SU-DHL-6 (cell line): Measurements from ENCODE around the gene MPC1.

Source experiments
- H2AFZ ChIP-seq: fragments of 200-600 bp; sonication (generic); 2 replicates; pipeline ENCODE4 v1.6.1; 2014; ENCODE audit warnings: low read depth, mild to moderate bottlenecking, moderate library complexity, mixed read lengths, antibody characterized with exemption, low read length; ENCODE audit not compliant: severe bottlenecking
- H3F3A ChIP-seq: fragments of 200-600 bp; shearing (Covaris generic); 2 replicates; pipeline ENCODE4 v1.6.0; 2016; ENCODE audit warnings: antibody characterized with exemption, mild to moderate bottlenecking; ENCODE audit not compliant: insufficient read depth
- H3K27ac ChIP-seq: fragments of 200-600 bp; sonication (generic); 2 replicates; pipeline ENCODE4 v1.5.1; 2016; ENCODE audit warnings: low read depth, mild to moderate bottlenecking, low read length, moderate library complexity, mixed read lengths
- H3K27me3 ChIP-seq: fragments of 200-600 bp; sonication (generic), shearing (Covaris generic); 2 replicates; pipeline ENCODE4 v1.6.0; 2014; ENCODE audit warnings: mild to moderate bottlenecking, low read length
- H3K36me3 ChIP-seq: fragments of 200-600 bp; sonication (generic); 2 replicates; pipeline ENCODE4 v1.6.1; 2014; ENCODE audit warnings: mild to moderate bottlenecking, low read length, mixed read lengths
- H3K4me2 ChIP-seq: fragments of 300-600, 200-600 bp; shearing (Covaris generic), sonication (generic); 2 replicates; pipeline ENCODE4 v1.6.0; 2014; ENCODE audit warnings: low read length, low read depth, mild to moderate bottlenecking; ENCODE audit not compliant: poor library complexity, severe bottlenecking
- H3K4me3 ChIP-seq: fragments of 200-600 bp; sonication (generic); 2 replicates; pipeline ENCODE4 v1.5.1; 2014; ENCODE audit warnings: antibody characterized with exemption, low read length, mild to moderate bottlenecking, mixed read lengths; ENCODE audit not compliant: insufficient read depth, poor library complexity, severe bottlenecking
- H3K79me2 ChIP-seq: fragments of 200-600 bp; sonication (generic); 2 replicates; pipeline ENCODE4 v1.6.1; 2014; ENCODE audit warnings: mild to moderate bottlenecking, low read length, moderate library complexity; ENCODE audit not compliant: insufficient read depth
- H3K9ac ChIP-seq: fragments of 200-600 bp; sonication (generic); 2 replicates; pipeline ENCODE4 v1.7.0; 2014; ENCODE audit warnings: mild to moderate bottlenecking, low read length
- H3K9me2 ChIP-seq: fragments of 200-600 bp; sonication (generic); replicated peaks from 2 replicates; pipeline ENCODE4 v1.6.1; 2014; ENCODE audit warnings: low read length; ENCODE audit not compliant: insufficient read depth
- H3K9me3 ChIP-seq: fragments of 200-600 bp; sonication (generic); 2 replicates; pipeline ENCODE4 v1.6.1; 2014; ENCODE audit warnings: low read length, mixed read lengths; ENCODE audit not compliant: insufficient read depth
- H4K20me1 ChIP-seq: fragments of 200-600 bp; sonication (generic); 2 replicates; pipeline ENCODE4 v1.6.1; 2014; ENCODE audit warnings: low read depth, mild to moderate bottlenecking, antibody characterized with exemption, low read length, moderate library complexity, mixed read lengths
- EZH2phosphoT487 ChIP-seq: fragments of 200-600 bp; sonication (generic), shearing (Covaris generic); conservative IDR thresholded peaks from 2 replicates; pipeline ENCODE4 v1.6.1; 2018; ENCODE audit warnings: mild to moderate bottlenecking, antibody characterized with exemption, low read length, moderate library complexity, mixed read lengths
- TF ChIP-seq, protein P1 (sequence below): fragments of 200-600 bp; sonication (generic); IDR thresholded peaks from one replicate; pipeline ENCODE4 v1.5.1; 2017; ENCODE audit warnings: antibody characterized with exemption, mild to moderate bottlenecking, low read length, moderate library complexity; ENCODE audit not compliant: insufficient read depth, poor library complexity, severe bottlenecking

Gene MPC1

DNA sequence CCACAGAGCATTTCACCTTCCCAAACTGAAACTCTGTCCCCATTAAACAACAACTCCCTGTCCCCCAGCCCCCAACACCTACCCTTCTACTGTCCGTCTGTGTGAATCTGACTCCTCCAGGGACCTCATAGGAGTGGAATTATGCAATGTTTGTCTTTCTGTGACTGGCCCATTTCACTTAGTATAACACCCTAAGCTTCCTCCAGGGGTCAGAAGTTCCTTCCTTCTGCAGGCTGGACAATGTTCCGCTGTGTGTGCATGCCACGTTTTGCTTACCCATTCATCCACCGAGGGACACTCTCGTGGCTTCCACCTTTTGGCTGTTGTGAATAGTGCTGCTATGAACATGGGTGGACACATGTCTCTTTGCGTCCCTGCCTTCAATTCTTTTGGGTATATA, 37.6 kb upstream of the MPC1 start:
- H4K20me1 ChIP-seq: no peaks in the 10 kb centered on the region
- H3K4me2 ChIP-seq: no peak overlapping the region
- H3K4me3 ChIP-seq: no peak overlapping the region
- H2AFZ ChIP-seq: no peak overlapping the region
- no peaks in the 10 kb centered on the region for H3F3A ChIP-seq
- no peaks in the 10 kb centered on the region for H3K9me3 ChIP-seq
- no peaks in the 10 kb centered on the region for H3K9me2 ChIP-seq
- H3K79me2 ChIP-seq: no peaks in the 10 kb centered on the region
- H3K36me3 ChIP-seq: no peaks in the 10 kb centered on the region
- H3K27me3 ChIP-seq: no peaks in the 10 kb centered on the region
- H3K27ac ChIP-seq: no peak overlapping the region
- H3K9ac ChIP-seq: no peak overlapping the region
- TF ChIP-seq, protein P1, sequence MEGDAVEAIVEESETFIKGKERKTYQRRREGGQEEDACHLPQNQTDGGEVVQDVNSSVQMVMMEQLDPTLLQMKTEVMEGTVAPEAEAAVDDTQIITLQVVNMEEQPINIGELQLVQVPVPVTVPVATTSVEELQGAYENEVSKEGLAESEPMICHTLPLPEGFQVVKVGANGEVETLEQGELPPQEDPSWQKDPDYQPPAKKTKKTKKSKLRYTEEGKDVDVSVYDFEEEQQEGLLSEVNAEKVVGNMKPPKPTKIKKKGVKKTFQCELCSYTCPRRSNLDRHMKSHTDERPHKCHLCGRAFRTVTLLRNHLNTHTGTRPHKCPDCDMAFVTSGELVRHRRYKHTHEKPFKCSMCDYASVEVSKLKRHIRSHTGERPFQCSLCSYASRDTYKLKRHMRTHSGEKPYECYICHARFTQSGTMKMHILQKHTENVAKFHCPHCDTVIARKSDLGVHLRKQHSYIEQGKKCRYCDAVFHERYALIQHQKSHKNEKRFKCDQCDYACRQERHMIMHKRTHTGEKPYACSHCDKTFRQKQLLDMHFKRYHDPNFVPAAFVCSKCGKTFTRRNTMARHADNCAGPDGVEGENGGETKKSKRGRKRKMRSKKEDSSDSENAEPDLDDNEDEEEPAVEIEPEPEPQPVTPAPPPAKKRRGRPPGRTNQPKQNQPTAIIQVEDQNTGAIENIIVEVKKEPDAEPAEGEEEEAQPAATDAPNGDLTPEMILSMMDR: no peak
- no peak for TF ChIP-seq EZH2phosphoT487

DNA sequence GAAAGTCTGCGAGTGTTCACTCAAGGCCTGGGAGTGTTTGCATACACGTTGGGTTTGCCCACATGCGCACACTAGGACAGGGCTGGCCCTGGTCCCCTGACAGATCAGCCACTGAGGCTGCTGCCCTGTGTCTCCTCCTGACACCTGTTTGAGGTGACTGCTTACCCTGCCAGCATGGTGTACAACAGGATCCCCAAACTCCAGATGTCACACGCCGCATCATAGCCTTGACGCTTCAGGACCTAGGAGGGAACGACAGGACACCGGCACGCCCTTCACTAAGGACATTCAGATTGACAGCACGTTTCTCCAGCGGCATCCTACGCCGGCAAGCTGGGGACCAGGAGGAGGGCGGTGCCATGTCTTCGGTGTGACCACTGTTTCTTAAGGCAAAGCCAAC, 37.0 kb upstream of the MPC1 start:
- no peak overlapping the region for H3K9ac ChIP-seq
- no peaks in the 10 kb centered on the region for H3K79me2 ChIP-seq
- no peaks in the 10 kb centered on the region for H3K27me3 ChIP-seq
- no peaks in the 10 kb centered on the region for H3K36me3 ChIP-seq
- H4K20me1 ChIP-seq: no peaks in the 10 kb centered on the region
- no peaks in the 10 kb centered on the region for H3K9me2 ChIP-seq
- TF ChIP-seq, protein P1: no peak
- H3F3A ChIP-seq: no peaks in the 10 kb centered on the region
- no peak overlapping the region for H3K4me2 ChIP-seq
- no peak overlapping the region for H2AFZ ChIP-seq
- H3K9me3 ChIP-seq: no peaks in the 10 kb centered on the region
- no peak overlapping the region for H3K4me3 ChIP-seq
- no peak overlapping the region for H3K27ac ChIP-seq

- H3K36me3 ChIP-seq: no peaks in the 10 kb centered on the region
- H3K9me2 ChIP-seq: no peaks in the 10 kb centered on the region
- no peaks in the 10 kb centered on the region for H3F3A ChIP-seq
- no peak overlapping the region for H3K9ac ChIP-seq
- no peaks in the 10 kb centered on the region for H3K9me3 ChIP-seq
- H2AFZ ChIP-seq: no peak overlapping the region
- H4K20me1 ChIP-seq: no peaks in the 10 kb centered on the region
- no peak overlapping the region for H3K4me3 ChIP-seq
- no peak overlapping the region for H3K4me2 ChIP-seq
- H3K27me3 ChIP-seq: no peaks in the 10 kb centered on the region
- TF ChIP-seq EZH2phosphoT487: no peak
- TF ChIP-seq, protein P1: no peak
- H3K27ac ChIP-seq: no peak overlapping the region
- H3K79me2 ChIP-seq: no peaks in the 10 kb centered on the region
Measured at GRCh38 chr6:166419286-166419685, 36.5 kb upstream of the MPC1 start.

GRCh38 chr6:166418691-166419143, 36.0 kb upstream of the MPC1 start:
- Histone ChIP-seq H3K4me3 (no peak overlapping the region), H3K9ac (no peak overlapping the region), H3F3A (no peaks in the 10 kb centered on the region), H3K4me2 (no peak overlapping the region), H4K20me1 (no peaks in the 10 kb centered on the region), H3K36me3 (no peaks in the 10 kb centered on the region), H3K27me3 (no peaks in the 10 kb centered on the region), H3K9me2 (no peaks in the 10 kb centered on the region), H3K9me3 (no peaks in the 10 kb centered on the region), H2AFZ (no peak overlapping the region), H3K79me2 (no peaks in the 10 kb centered on the region), H3K27ac (no peak overlapping the region)
- TF ChIP-seq, protein P1: no peak
- TF ChIP-seq EZH2phosphoT487: no peak
